HCT116 (cell line): Measurements from ENCODE around the gene LDHD. TPM values are rescaled to one million over a fixed set of nuclear protein-coding genes. Genes with fewer than 3 reads are reported as not detected.

Experiments
- ATAC-seq: fragments of 200-7000 bp; cut with Tn5 transposase; 2 replicates; pipeline ENCODE4 v1.9.1; 2020; ENCODE audit warnings: mild to moderate bottlenecking, moderate library complexity
- BruUV-seq: library from RNA; stranded (reverse); fragments of 400-500 nt; replicated peaks from 2 replicates; lab custom pipeline; 2021; lab: Mats Ljungman, UMichigan
- CTCF ChIA-PET: fragments of 300-600 bp; sonication (Branson Sonifier 250); formaldehyde crosslinking; loops from one replicate; lab custom pipeline; 2021; ENCODE audit warnings: antibody characterized with exemption; lab: Charles Lee
- POLR2A ChIA-PET: fragments of 300-600, 350-600 bp; sonication (Branson Sonifier 250); formaldehyde crosslinking; loops from one replicate; lab custom pipeline; 2021; ENCODE audit warnings: antibody characterized with exemption; lab: Charles Lee
- RAD21 ChIA-PET, 2 experiments: fragments of 300-600 bp; sonication (Branson Sonifier 250); formaldehyde crosslinking; loops; one replicate each; lab custom pipeline; 2023; ENCODE audit warnings: low total read pairs in 2 of 2; ENCODE audit not compliant: uncharacterized antibody in 2 of 2, unreplicated experiment in 2 of 2, low non-redundant PET in 1 of 2; lab: Charles Lee
- DNase-seq: peaks from one replicate; pipeline ENCODE4 v3.0.0-alpha.2; 2010; ENCODE audit warnings: low read depth, low spot score
- H2AFZ ChIP-seq: fragments of 200-600 bp; shearing (Covaris generic), sonication (generic); 2 replicates; pipeline ENCODE4 v1.6.1; 2017; ENCODE audit warnings: low read depth, mixed run types, mixed read lengths, antibody characterized with exemption, low read length; ENCODE audit not compliant: poor library complexity, severe bottlenecking
- H3K27ac ChIP-seq: 2 replicates; pipeline ENCODE4 v1.5.1; 2012; ENCODE audit warnings: low read depth, low read length
- H3K27me3 ChIP-seq: fragments of 200-600 bp; sonication (generic); 2 replicates; pipeline ENCODE4 v1.6.1; 2016; ENCODE audit warnings: mixed run types, low read length, mixed read lengths; ENCODE audit not compliant: insufficient read depth
- H3K36me3 ChIP-seq, 2 experiments: fragments of 200-500 bp in 1 of 2; fragments of 200-600 bp in 1 of 2; sonication (Bioruptor generic) in 1 of 2; sonication (generic) in 1 of 2; 2 replicates each; pipeline versions ENCODE4 v1.5.1 to v1.6.1; 2014 to 2016; ENCODE audit warnings: low read length in 2 of 2, inconsistent platforms in 1 of 2, mixed read lengths in 1 of 2, mixed run types in 1 of 2; ENCODE audit not compliant: insufficient read depth in 2 of 2, control insufficient read depth in 1 of 2
- H3K4me1 ChIP-seq, 2 experiments: fragments of 200-600 bp in 1 of 2; sonication (generic) in 1 of 2; 2 replicates each; pipeline versions ENCODE4 v1.5.1 to v1.6.1; 2012 to 2017; ENCODE audit warnings: low read length in 2 of 2, inconsistent platforms in 1 of 2, mild to moderate bottlenecking in 1 of 2, mixed read lengths in 1 of 2, mixed run types in 1 of 2, moderate library complexity in 1 of 2; ENCODE audit not compliant: insufficient read depth in 2 of 2, control insufficient read depth in 1 of 2
- H3K4me2 ChIP-seq: fragments of 200-600 bp; sonication (generic); 2 replicates; pipeline ENCODE4 v1.6.1; 2017; ENCODE audit warnings: mixed run types, low read length, mixed read lengths
- H3K4me3 ChIP-seq, 2 experiments: fragments of 200-600 bp in 1 of 2; sonication (generic) in 1 of 2; replicated peaks in 1 of 2; 2 replicates each; pipeline ENCODE4 v1.5.1; 2011 to 2016; ENCODE audit warnings: low read length in 2 of 2, control low read depth in 1 of 2, low read depth in 1 of 2, mild to moderate bottlenecking in 1 of 2, mixed read lengths in 1 of 2, mixed run types in 1 of 2
- H3K79me2 ChIP-seq: fragments of 200-600 bp; sonication (generic); 2 replicates; pipeline ENCODE4 v1.6.1; 2017; ENCODE audit warnings: mild to moderate bottlenecking, mixed run types, low read length, moderate library complexity, mixed read lengths; ENCODE audit not compliant: insufficient read depth
- H3K9ac ChIP-seq: fragments of 200-600 bp; sonication (generic); 2 replicates; pipeline ENCODE4 v1.6.1; 2016; ENCODE audit warnings: low read length, mixed read lengths
- H3K9me2 ChIP-seq: fragments of 200-600 bp; sonication (generic), shearing (Covaris generic); 2 replicates; pipeline ENCODE4 v1.6.1; 2017; ENCODE audit warnings: mixed run types, mild to moderate bottlenecking, moderate library complexity; ENCODE audit not compliant: insufficient read depth
- H3K9me3 ChIP-seq, 2 experiments: fragments of 200-500 bp in 1 of 2; fragments of 200-600 bp in 1 of 2; sonication (Bioruptor generic) in 1 of 2; sonication (generic) in 1 of 2; 2 replicates each; pipeline ENCODE4 v1.6.1; 2014 to 2017; ENCODE audit warnings: low read length in 2 of 2, mixed read lengths in 2 of 2, inconsistent platforms in 1 of 2, low read depth in 1 of 2, mild to moderate bottlenecking in 1 of 2, mixed run types in 1 of 2, moderate library complexity in 1 of 2; ENCODE audit not compliant: control insufficient read depth in 1 of 2, insufficient read depth in 1 of 2
- H4K20me1 ChIP-seq: fragments of 200-600 bp; sonication (generic), shearing (Covaris generic); 2 replicates; pipeline ENCODE4 v1.6.1; 2017; ENCODE audit warnings: mixed run types, mild to moderate bottlenecking, moderate library complexity; ENCODE audit not compliant: insufficient read depth
- CEBPB ChIP-seq: IDR thresholded peaks from 2 replicates; pipeline ENCODE4 v1.6.1; 2012; ENCODE audit warnings: low read depth
- FOSL1 ChIP-seq: IDR thresholded peaks from 2 replicates; pipeline ENCODE4 v1.6.1; 2012; ENCODE audit warnings: low read depth
- POLR2AphosphoS5 ChIP-seq: IDR thresholded peaks from 2 replicates; pipeline ENCODE4 v1.6.1; 2011; ENCODE audit warnings: mild to moderate bottlenecking, low read depth, low read length, moderate library complexity
- RAD21 ChIP-seq: IDR thresholded peaks from 2 replicates; pipeline ENCODE4 v1.6.1; 2012; ENCODE audit warnings: low read depth, mild to moderate bottlenecking
- TCF7L2 ChIP-seq: IDR thresholded peaks from 2 replicates; pipeline ENCODE4 v1.7.0; 2011; ENCODE audit warnings: borderline replicate concordance, inconsistent platforms; ENCODE audit not compliant: insufficient read depth, insufficient read length; ENCODE audit errors: extremely low read depth
- YY1 ChIP-seq: IDR thresholded peaks from 2 replicates; pipeline ENCODE4 v1.6.1; 2011; ENCODE audit warnings: low read length, low read depth, moderate library complexity, mild to moderate bottlenecking; ENCODE audit not compliant: insufficient replicate concordance; ENCODE audit errors: extremely low read depth
- ZFX ChIP-seq: fragments of 450-650 bp; IDR thresholded peaks from 2 replicates; pipeline ENCODE4 v1.6.1; 2017
- intact Hi-C: fragments of 100-400 bp; cut with micrococcal nuclease; formaldehyde crosslinking; loops from 2 replicates; pipeline ENCODE4 v1.10.0; 2022
- total RNA-seq: library from RNA; stranded (reverse); gene quantifications from one replicate; pipeline ENCODE4 v1.2.1, GENCODE V29; 2021; ENCODE audit not compliant: unreplicated experiment
- TF ChIP-seq, protein P1 (sequence below), 3 experiments: fragments of 200-600 bp in 1 of 3; sonication (generic) in 1 of 3; IDR thresholded peaks in 2 of 3; conservative IDR thresholded peaks in 1 of 3; 2 replicates each; pipeline ENCODE4 v1.5.1; 2012 to 2017; ENCODE audit warnings: low read depth in 2 of 3, low read length in 2 of 3, antibody characterized with exemption in 1 of 3, borderline replicate concordance in 1 of 3, control low read depth in 1 of 3, mild to moderate bottlenecking in 1 of 3, mixed read lengths in 1 of 3, mixed run types in 1 of 3, moderate library complexity in 1 of 3; ENCODE audit not compliant: insufficient read depth in 1 of 3
- TF ChIP-seq, protein P2 (sequence below): IDR thresholded peaks from 2 replicates; pipeline ENCODE4 v1.6.1; 2011; ENCODE audit warnings: mild to moderate bottlenecking, low read length, moderate library complexity; ENCODE audit not compliant: insufficient replicate concordance; ENCODE audit errors: extremely low read depth

Gene LDHD
- total RNA-seq, 1 experiment from 2014 or later, result 3.4 TPM

- no peaks in the 10 kb centered on the region for H3K79me2 ChIP-seq
- ChIA-PET RAD21 (interaction anchor here (0.5 to 3.5 kb wide), 13 partner anchors 12 to 248 kb away, joined by 3 to 33 read pairs (median 4); partner anchors contain the start of genes ZNRF1 (in 2 of the 2) and WDR59 (in 1 of the 2)), CTCF (interaction anchor here (0.7 to 4.4 kb wide), 25 partner anchors 9 to 401 kb away, joined by 3 to 116 read pairs (median 4); partner anchors contain the start of genes WDR59, ZFP1 and ZNRF1), POLR2A (interaction anchor here (1.0 to 3.1 kb wide), 4 partner anchors 98 to 125 kb away, joined by 3 to 19 read pairs (median 10); partner anchors contain the start of genes WDR59 and ZNRF1)
- no TSS peak for BruUV-seq
- peak overlapping the region; percentile 81 for H3K9ac ChIP-seq
- peak; percentile 80 for DNase-seq
- H3K4me3 ChIP-seq, result peak overlapping the region in 1 of 2 experiments; percentile 36; a peak in 2 of 4 replicates
- no peaks in the 10 kb centered on the region for H3K9me3 ChIP-seq
- no peaks in the 10 kb centered on the region for H3K27me3 ChIP-seq
- H4K20me1 ChIP-seq, result no peaks in the 10 kb centered on the region
- ATAC-seq, result peak; percentile 76
- intact Hi-C loops, result loop anchor here (1.0 to 10.0 kb wide), 3 partner anchors 113 to 296 kb away; no protein-coding TSS in a partner anchor
- H3K4me2 ChIP-seq, result peak overlapping the region; percentile 79
- H3K27ac ChIP-seq, result peak overlapping the region; percentile 91
- peaks cover 0 to 5% of the 10 kb centered on the region in 2 experiments; a peak in 1 of 4 replicates for H3K36me3 ChIP-seq
- H3K4me1 ChIP-seq, result peaks cover 35 to 49% of the 10 kb centered on the region in 2 experiments
- TF ChIP-seq, protein P1, sequence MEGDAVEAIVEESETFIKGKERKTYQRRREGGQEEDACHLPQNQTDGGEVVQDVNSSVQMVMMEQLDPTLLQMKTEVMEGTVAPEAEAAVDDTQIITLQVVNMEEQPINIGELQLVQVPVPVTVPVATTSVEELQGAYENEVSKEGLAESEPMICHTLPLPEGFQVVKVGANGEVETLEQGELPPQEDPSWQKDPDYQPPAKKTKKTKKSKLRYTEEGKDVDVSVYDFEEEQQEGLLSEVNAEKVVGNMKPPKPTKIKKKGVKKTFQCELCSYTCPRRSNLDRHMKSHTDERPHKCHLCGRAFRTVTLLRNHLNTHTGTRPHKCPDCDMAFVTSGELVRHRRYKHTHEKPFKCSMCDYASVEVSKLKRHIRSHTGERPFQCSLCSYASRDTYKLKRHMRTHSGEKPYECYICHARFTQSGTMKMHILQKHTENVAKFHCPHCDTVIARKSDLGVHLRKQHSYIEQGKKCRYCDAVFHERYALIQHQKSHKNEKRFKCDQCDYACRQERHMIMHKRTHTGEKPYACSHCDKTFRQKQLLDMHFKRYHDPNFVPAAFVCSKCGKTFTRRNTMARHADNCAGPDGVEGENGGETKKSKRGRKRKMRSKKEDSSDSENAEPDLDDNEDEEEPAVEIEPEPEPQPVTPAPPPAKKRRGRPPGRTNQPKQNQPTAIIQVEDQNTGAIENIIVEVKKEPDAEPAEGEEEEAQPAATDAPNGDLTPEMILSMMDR (IDR thresholded peaks at IDR 0.05 in 2 of 3, conservative IDR thresholded peaks at IDR 0.05 in 1 of 3; ENCODE audit: borderline replicate concordance in 1 of 3, insufficient read depth in 1 of 3, low read depth in 2 of 3, low read length in 2 of 3), result peak in 2 of 3 experiments; percentile 84 to 87; a peak in 4 of 6 replicates
- TF ChIP-seq CEBPB (no peak), ZFX (peak; percentile 44; the same call in 1 of the 2 replicates), POLR2AphosphoS5 (peak; percentile 50), RAD21 (no peak), YY1 (no peak), TCF7L2 (peak; percentile 39), FOSL1 (no peak)
- TF ChIP-seq, protein P2, sequence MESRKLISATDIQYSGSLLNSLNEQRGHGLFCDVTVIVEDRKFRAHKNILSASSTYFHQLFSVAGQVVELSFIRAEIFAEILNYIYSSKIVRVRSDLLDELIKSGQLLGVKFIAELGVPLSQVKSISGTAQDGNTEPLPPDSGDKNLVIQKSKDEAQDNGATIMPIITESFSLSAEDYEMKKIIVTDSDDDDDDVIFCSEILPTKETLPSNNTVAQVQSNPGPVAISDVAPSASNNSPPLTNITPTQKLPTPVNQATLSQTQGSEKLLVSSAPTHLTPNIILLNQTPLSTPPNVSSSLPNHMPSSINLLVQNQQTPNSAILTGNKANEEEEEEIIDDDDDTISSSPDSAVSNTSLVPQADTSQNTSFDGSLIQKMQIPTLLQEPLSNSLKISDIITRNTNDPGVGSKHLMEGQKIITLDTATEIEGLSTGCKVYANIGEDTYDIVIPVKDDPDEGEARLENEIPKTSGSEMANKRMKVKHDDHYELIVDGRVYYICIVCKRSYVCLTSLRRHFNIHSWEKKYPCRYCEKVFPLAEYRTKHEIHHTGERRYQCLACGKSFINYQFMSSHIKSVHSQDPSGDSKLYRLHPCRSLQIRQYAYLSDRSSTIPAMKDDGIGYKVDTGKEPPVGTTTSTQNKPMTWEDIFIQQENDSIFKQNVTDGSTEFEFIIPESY, result no peak
- no peak overlapping the region for H2AFZ ChIP-seq
- no peaks in the 10 kb centered on the region for H3K9me2 ChIP-seq
Observed at GRCh38 chr16:75110637-75111513, 5.7 kb downstream of the LDHD start.
